Panc1 (cell line): Measurements from ENCODE around the gene CUX1. TPM values are rescaled to one million over a fixed set of nuclear protein-coding genes. Genes with fewer than 3 reads are reported as not detected.

Experiments used
- ATAC-seq: fragments of 200-7000 bp; cut with Tn5 transposase; 2 replicates; pipeline ENCODE4 v1.9.1; 2020; ENCODE audit warnings: mild to moderate bottlenecking, moderate library complexity
- BruUV-seq: library from RNA; stranded (reverse); fragments of 400-500 nt; replicated peaks from 2 replicates; lab custom pipeline; 2021; lab: Mats Ljungman, UMichigan
- CTCF ChIA-PET: fragments of 300-600 bp; sonication (Branson Sonifier 250); formaldehyde crosslinking; loops from one replicate; lab custom pipeline; 2022; ENCODE audit warnings: antibody characterized with exemption; lab: Charles Lee
- POLR2A ChIA-PET: fragments of 300-600 bp; sonication (Branson Sonifier 250); formaldehyde crosslinking; loops from one replicate; lab custom pipeline; 2022; ENCODE audit warnings: antibody characterized with exemption; lab: Charles Lee
- DNase-seq: peaks from one replicate; pipeline ENCODE4 v3.0.0-alpha.2; 2010; ENCODE audit warnings: low read depth, low spot score
- H3K27ac ChIP-seq: 2 replicates; pipeline ENCODE4 v1.5.1; 2011; ENCODE audit warnings: mild to moderate bottlenecking, low read length, inconsistent platforms
- H3K27me3 ChIP-seq: fragments of 200-500 bp; sonication (Bioruptor generic); 2 replicates; pipeline ENCODE4 v1.6.0; 2014; ENCODE audit warnings: low read length, inconsistent platforms; ENCODE audit not compliant: control insufficient read depth, insufficient read depth
- H3K36me3 ChIP-seq: fragments of 200-500 bp; sonication (Bioruptor generic); 2 replicates; pipeline ENCODE4 v1.5.1; 2014; ENCODE audit warnings: inconsistent platforms, mild to moderate bottlenecking, low read length, moderate library complexity; ENCODE audit not compliant: control insufficient read depth, insufficient read depth
- H3K4me1 ChIP-seq: 2 replicates; pipeline ENCODE4 v1.5.1; 2011; ENCODE audit warnings: inconsistent platforms, mild to moderate bottlenecking, low read length, moderate library complexity; ENCODE audit not compliant: control insufficient read depth, insufficient read depth
- H3K4me3 ChIP-seq, 2 experiments: 2 replicates each; pipeline ENCODE4 v1.5.1; 2011 to 2012; ENCODE audit warnings: low read depth in 2 of 2, low read length in 2 of 2, mild to moderate bottlenecking in 2 of 2, inconsistent platforms in 1 of 2, moderate library complexity in 1 of 2
- H3K9me3 ChIP-seq: fragments of 200-500 bp; sonication (Bioruptor generic); 2 replicates; pipeline ENCODE4 v1.5.1; 2014; ENCODE audit warnings: low read depth, mild to moderate bottlenecking, inconsistent platforms, low read length, moderate library complexity; ENCODE audit not compliant: control insufficient read depth, insufficient read depth
- POLR2AphosphoS5 ChIP-seq: IDR thresholded peaks from 2 replicates; pipeline ENCODE4 v1.6.1; 2012; ENCODE audit warnings: mild to moderate bottlenecking, low read depth, low read length, moderate library complexity
- SIN3A ChIP-seq: IDR thresholded peaks from 2 replicates; pipeline ENCODE4 v1.6.1; 2012; ENCODE audit warnings: low read depth, mild to moderate bottlenecking, low read length, moderate library complexity, borderline replicate concordance; ENCODE audit not compliant: insufficient read depth
- TCF7L2 ChIP-seq: IDR thresholded peaks from 2 replicates; pipeline ENCODE4 v1.6.1; 2011; ENCODE audit warnings: mild to moderate bottlenecking, low read depth, low read length, inconsistent platforms
- in situ Hi-C: cut with HindIII; loops from 2 replicates; pipeline ENCODE4 v1.10.0; 2016; ENCODE audit warnings: low sequenced_read_pairs, low pct_unique_long_range_greater_than_20kb
- intact Hi-C: fragments of 100-400 bp; cut with micrococcal nuclease; formaldehyde crosslinking; loops from one replicate; pipeline ENCODE4 v1.10.0; 2022; ENCODE audit not compliant: unreplicated experiment
- total RNA-seq: library from RNA; stranded (reverse); gene quantifications from one replicate; pipeline ENCODE4 v1.2.1, GENCODE V29; 2021; ENCODE audit not compliant: unreplicated experiment
- TF ChIP-seq, protein P1 (sequence below), 2 experiments: IDR thresholded peaks; 2 replicates each; pipeline ENCODE4 v1.6.1; 2011 to 2012; ENCODE audit warnings: low read depth in 2 of 2, control low read depth in 1 of 2, low read length in 1 of 2, mild to moderate bottlenecking in 1 of 2, moderate library complexity in 1 of 2; ENCODE audit not compliant: insufficient read depth in 1 of 2
- TF ChIP-seq, protein P2 (sequence below): fragments of 450-650 bp; IDR thresholded peaks from 2 replicates; pipeline ENCODE4 v1.5.1; 2017; ENCODE audit warnings: mild to moderate bottlenecking

The CUX1 gene
- total RNA-seq, 1 experiment from 2014 or later, result 50.9 TPM

DNA sequence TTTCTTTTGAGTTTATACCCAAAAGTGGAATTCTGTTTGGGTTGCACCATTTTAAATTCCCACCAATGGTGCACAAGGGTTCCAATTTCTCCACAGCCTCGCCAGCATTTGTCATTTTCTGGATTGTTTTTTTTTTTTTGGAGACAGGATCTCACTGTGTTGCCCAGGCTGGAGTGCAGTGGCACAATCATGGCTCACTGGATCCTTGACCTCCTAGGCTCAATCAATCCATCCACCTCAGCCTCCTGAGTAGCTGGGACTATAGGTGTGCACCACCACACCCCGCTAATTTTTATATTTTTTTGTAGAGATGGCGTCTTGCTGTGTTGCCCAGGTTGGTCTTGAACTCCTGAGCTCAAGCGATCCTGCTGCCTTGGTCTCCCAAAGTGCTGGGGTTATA, 46.6 kb downstream of the CUX1 start:
- POLR2A ChIA-PET, result interaction anchor here (0.6 kb wide), 1 partner anchor 99 kb away, joined by 4 read pairs; no protein-coding TSS in a partner anchor
- Histone ChIP-seq H3K4me3 (no peak overlapping the region), H3K27me3 (no peaks in the 10 kb centered on the region), H3K36me3 (no peaks in the 10 kb centered on the region), H3K27ac (no peak overlapping the region), H3K4me1 (peaks cover 9% of the 10 kb centered on the region), H3K9me3 (no peaks in the 10 kb centered on the region)
- BruUV-seq, result no TSS peak
- DNase-seq, result no peak
- in situ Hi-C loops, result no loop called here
- CTCF ChIA-PET, result no interaction called here
- ATAC-seq, result no peak
- TF ChIP-seq POLR2AphosphoS5, result no peak
- intact Hi-C loops, result no loop called here

- in situ Hi-C loops (no loop called here), intact Hi-C loops (no loop called here)
- no peak for TF ChIP-seq SIN3A
- TF ChIP-seq, protein P1, sequence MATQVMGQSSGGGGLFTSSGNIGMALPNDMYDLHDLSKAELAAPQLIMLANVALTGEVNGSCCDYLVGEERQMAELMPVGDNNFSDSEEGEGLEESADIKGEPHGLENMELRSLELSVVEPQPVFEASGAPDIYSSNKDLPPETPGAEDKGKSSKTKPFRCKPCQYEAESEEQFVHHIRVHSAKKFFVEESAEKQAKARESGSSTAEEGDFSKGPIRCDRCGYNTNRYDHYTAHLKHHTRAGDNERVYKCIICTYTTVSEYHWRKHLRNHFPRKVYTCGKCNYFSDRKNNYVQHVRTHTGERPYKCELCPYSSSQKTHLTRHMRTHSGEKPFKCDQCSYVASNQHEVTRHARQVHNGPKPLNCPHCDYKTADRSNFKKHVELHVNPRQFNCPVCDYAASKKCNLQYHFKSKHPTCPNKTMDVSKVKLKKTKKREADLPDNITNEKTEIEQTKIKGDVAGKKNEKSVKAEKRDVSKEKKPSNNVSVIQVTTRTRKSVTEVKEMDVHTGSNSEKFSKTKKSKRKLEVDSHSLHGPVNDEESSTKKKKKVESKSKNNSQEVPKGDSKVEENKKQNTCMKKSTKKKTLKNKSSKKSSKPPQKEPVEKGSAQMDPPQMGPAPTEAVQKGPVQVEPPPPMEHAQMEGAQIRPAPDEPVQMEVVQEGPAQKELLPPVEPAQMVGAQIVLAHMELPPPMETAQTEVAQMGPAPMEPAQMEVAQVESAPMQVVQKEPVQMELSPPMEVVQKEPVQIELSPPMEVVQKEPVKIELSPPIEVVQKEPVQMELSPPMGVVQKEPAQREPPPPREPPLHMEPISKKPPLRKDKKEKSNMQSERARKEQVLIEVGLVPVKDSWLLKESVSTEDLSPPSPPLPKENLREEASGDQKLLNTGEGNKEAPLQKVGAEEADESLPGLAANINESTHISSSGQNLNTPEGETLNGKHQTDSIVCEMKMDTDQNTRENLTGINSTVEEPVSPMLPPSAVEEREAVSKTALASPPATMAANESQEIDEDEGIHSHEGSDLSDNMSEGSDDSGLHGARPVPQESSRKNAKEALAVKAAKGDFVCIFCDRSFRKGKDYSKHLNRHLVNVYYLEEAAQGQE (IDR thresholded peaks at IDR 0.05; ENCODE audit: insufficient read depth in 1 of 2, low read depth in 2 of 2, low read length in 1 of 2), result no peak
- no peak overlapping the region for H3K4me3 ChIP-seq
- no peak overlapping the region for H3K27ac ChIP-seq
- H3K4me1 ChIP-seq, result peaks cover 14% of the 10 kb centered on the region
- no peaks in the 10 kb centered on the region for H3K9me3 ChIP-seq
- ChIA-PET CTCF (interaction anchor here (0.5 kb wide), 1 partner anchor 262 kb away, joined by 5 read pairs; no protein-coding TSS in a partner anchor), POLR2A (no interaction called here)
- ATAC-seq (no peak), DNase-seq (no peak)
- no peaks in the 10 kb centered on the region for H3K36me3 ChIP-seq
- BruUV-seq, result no TSS peak
- no peaks in the 10 kb centered on the region for H3K27me3 ChIP-seq
Measured at GRCh38 chr7:101865031-101865430, 47.6 kb downstream of the CUX1 start.

DNA sequence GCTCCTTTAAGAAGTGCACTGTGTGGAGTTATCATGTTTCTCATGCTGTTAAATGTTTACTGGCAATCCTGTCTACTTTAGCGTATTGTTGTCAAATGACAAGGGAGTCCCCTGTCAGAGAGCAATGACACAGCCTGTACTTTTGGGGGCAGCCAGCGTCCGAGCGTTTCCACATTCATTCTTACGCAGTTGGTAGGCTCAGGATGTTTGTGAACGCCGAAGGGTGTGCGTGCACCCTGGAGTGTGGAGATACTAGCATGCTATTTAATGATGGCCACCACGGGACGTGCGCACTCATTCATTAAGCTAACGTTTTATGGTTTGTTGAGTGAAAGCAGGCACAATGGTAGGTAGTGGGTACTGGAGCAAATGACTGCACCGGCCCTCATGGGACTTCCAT, 48.0 kb downstream of the CUX1 start:
- H3K27ac ChIP-seq, result no peak overlapping the region
- CTCF ChIA-PET, result no interaction called here

More for the DNA sequence above, 48.0 kb downstream of the CUX1 start:
- intact Hi-C loops (no loop called here), in situ Hi-C loops (no loop called here)
- Histone ChIP-seq H3K4me3 (no peak overlapping the region), H3K9me3 (no peaks in the 10 kb centered on the region), H3K27me3 (no peaks in the 10 kb centered on the region), H3K36me3 (no peaks in the 10 kb centered on the region), H3K4me1 (peaks cover 19% of the 10 kb centered on the region)
- BruUV-seq, result no TSS peak
- DNase-seq (no peak), ATAC-seq (no peak)
- TF ChIP-seq POLR2AphosphoS5 (no peak), SIN3A (no peak), TCF7L2 (no peak)
- TF ChIP-seq, protein P1 (IDR thresholded peaks at IDR 0.05; ENCODE audit: insufficient read depth in 1 of 2, low read depth in 2 of 2, low read length in 1 of 2), result no peak
- TF ChIP-seq, protein P2, sequence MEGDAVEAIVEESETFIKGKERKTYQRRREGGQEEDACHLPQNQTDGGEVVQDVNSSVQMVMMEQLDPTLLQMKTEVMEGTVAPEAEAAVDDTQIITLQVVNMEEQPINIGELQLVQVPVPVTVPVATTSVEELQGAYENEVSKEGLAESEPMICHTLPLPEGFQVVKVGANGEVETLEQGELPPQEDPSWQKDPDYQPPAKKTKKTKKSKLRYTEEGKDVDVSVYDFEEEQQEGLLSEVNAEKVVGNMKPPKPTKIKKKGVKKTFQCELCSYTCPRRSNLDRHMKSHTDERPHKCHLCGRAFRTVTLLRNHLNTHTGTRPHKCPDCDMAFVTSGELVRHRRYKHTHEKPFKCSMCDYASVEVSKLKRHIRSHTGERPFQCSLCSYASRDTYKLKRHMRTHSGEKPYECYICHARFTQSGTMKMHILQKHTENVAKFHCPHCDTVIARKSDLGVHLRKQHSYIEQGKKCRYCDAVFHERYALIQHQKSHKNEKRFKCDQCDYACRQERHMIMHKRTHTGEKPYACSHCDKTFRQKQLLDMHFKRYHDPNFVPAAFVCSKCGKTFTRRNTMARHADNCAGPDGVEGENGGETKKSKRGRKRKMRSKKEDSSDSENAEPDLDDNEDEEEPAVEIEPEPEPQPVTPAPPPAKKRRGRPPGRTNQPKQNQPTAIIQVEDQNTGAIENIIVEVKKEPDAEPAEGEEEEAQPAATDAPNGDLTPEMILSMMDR, result no peak
- POLR2A ChIA-PET, result no interaction called here
